Endodermal cell (in vitro differentiated cells): ENCODE results near the gene SYN1. TPM values are rescaled to one million over a fixed set of nuclear protein-coding genes. Genes with fewer than 3 reads are reported as not detected.
A peak's percentile ranks its signal among the peaks of the same experiment; 100 is the strongest.

ENCODE experiments used
- DNase-seq: peaks from one replicate; pipeline ENCODE4 v3.0.0-alpha.2; 2017
- H3K27ac ChIP-seq: 2 replicates; pipeline ENCODE4 v1.5.1; 2013; ENCODE audit warnings: mild to moderate bottlenecking, low read depth, low read length, moderate library complexity
- H3K27me3 ChIP-seq: 2 replicates; pipeline ENCODE4 v1.6.1; 2013; ENCODE audit warnings: mild to moderate bottlenecking, low read length, moderate library complexity; ENCODE audit not compliant: insufficient read depth, control insufficient read depth, poor library complexity, severe bottlenecking
- H3K36me3 ChIP-seq: 2 replicates; pipeline ENCODE4 v1.7.0; 2013; ENCODE audit warnings: mild to moderate bottlenecking, low read length, moderate library complexity; ENCODE audit not compliant: control insufficient read depth, insufficient read depth
- H3K4me1 ChIP-seq: one replicate; pipeline ENCODE4 v1.7.0; 2013; ENCODE audit warnings: low read length; ENCODE audit not compliant: control insufficient read depth, insufficient read depth
- H3K4me3 ChIP-seq: 2 replicates; pipeline ENCODE4 v1.5.1; 2013; ENCODE audit warnings: mild to moderate bottlenecking, low read length, moderate library complexity
- H3K9ac ChIP-seq: 2 replicates; pipeline ENCODE4 v1.6.1; 2013; ENCODE audit warnings: mild to moderate bottlenecking, low read length, moderate library complexity; ENCODE audit not compliant: poor library complexity, severe bottlenecking; ENCODE audit errors: extremely low read depth
- H3K9me3 ChIP-seq: 2 replicates; pipeline ENCODE4 v1.6.1; 2013; ENCODE audit warnings: mild to moderate bottlenecking, low read length, moderate library complexity; ENCODE audit not compliant: control insufficient read depth
- H3K27ac Mint-ChIP-seq: 2 replicates; pipeline ENCODE4 v1.8.0; 2020; ENCODE audit warnings: mixed read lengths
- H3K27me3 Mint-ChIP-seq: 2 replicates; pipeline ENCODE4 v1.8.0; 2021; ENCODE audit warnings: mild to moderate bottlenecking, mixed read lengths; ENCODE audit not compliant: insufficient read depth
- H3K36me3 Mint-ChIP-seq: 2 replicates; pipeline ENCODE4 v1.8.0; 2020; ENCODE audit warnings: low read depth, mixed read lengths
- H3K4me1 Mint-ChIP-seq: 2 replicates; pipeline ENCODE4 v1.8.0; 2020; ENCODE audit warnings: mixed read lengths
- H3K4me3 Mint-ChIP-seq: 2 replicates; pipeline ENCODE4 v1.8.0; 2020; ENCODE audit warnings: mild to moderate bottlenecking, moderate library complexity, mixed read lengths
- H3K9me3 Mint-ChIP-seq: 2 replicates; pipeline ENCODE4 v1.8.0; 2020; ENCODE audit warnings: mild to moderate bottlenecking, mixed read lengths
- CTCF ChIP-seq: fragments of 200-600 bp; sonication (generic); conservative IDR thresholded peaks from 2 replicates; pipeline ENCODE4 v1.5.0; 2021; ENCODE audit warnings: antibody characterized with exemption, mild to moderate bottlenecking
- WGBS, 2 experiments: methylation state at CpG; one replicate each; pipeline versions ENCODE4 v1.1.5 to v1.1.7; 2013; ENCODE audit warnings: missing lambda C conversion rate in 2 of 2, mixed read lengths in 1 of 2; ENCODE audit not compliant: insufficient coverage in 1 of 2, insufficient read length in 1 of 2; 5-methylcytosine and 5-hydroxymethylcytosine counted together
- total RNA-seq, 2 donors: library from RNA; stranded (reverse); fragmentation: NEBNext Ultra II Directional in 1 of 2; extraction: Animal tissue kit (Norgen Biotek cat#: 25700) in 1 of 2; gene quantifications; 2 replicates in 1 of 2; 3 replicates in 1 of 2; pipeline ENCODE4 v1.2.1, GENCODE V29; 2021

The SYN1 gene
- total RNA-seq, 2 donors from 2014 or later = 4.9 to 5.3 TPM

- Histone ChIP-seq H3K27me3 (no peaks in the 10 kb centered on the region), H3K27ac (no peak overlapping the region), H3K9me3 (peaks cover 21% of the 10 kb centered on the region), H3K4me1 (no peaks in the 10 kb centered on the region), H3K4me3 (no peak overlapping the region), H3K9ac (no peak overlapping the region), H3K36me3 (peaks cover 24% of the 10 kb centered on the region)
- no peak overlapping the region for H3K4me3 Mint-ChIP-seq
- H3K27ac Mint-ChIP-seq = no peak overlapping the region
- 69 to 77% methylated on average over 6 to 12 of the region's 12 CpGs for WGBS, 2 experiments
- H3K9me3 Mint-ChIP-seq = peaks cover 82% of the 10 kb centered on the region
- peaks cover 8% of the 10 kb centered on the region for H3K4me1 Mint-ChIP-seq
- DNase-seq = peak; percentile 72
- peak; percentile 69 for TF ChIP-seq CTCF
- peaks cover 36% of the 10 kb centered on the region for H3K36me3 Mint-ChIP-seq
- H3K27me3 Mint-ChIP-seq = no peaks in the 10 kb centered on the region
Measured at GRCh38 chrX:47644557-47645091, 25.0 kb upstream of the SYN1 start.

GRCh38 chrX:47643926-47644325, 24.3 kb upstream of the SYN1 start:
- no peak overlapping the region for H3K4me3 ChIP-seq
- no peaks in the 10 kb centered on the region for H3K27me3 Mint-ChIP-seq
- H3K27ac ChIP-seq = no peak overlapping the region
- H3K4me1 Mint-ChIP-seq = peaks cover 2% of the 10 kb centered on the region
- 65 to 80% methylated on average over 1 to 2 of the region's 2 CpGs for WGBS, 2 experiments
- no peak for DNase-seq
- H3K4me3 Mint-ChIP-seq = no peak overlapping the region
- no peaks in the 10 kb centered on the region for H3K4me1 ChIP-seq
- H3K9me3 ChIP-seq = peaks cover 21% of the 10 kb centered on the region
- peaks cover 37% of the 10 kb centered on the region for H3K36me3 Mint-ChIP-seq
- peaks cover 27% of the 10 kb centered on the region for H3K36me3 ChIP-seq
- H3K9ac ChIP-seq = no peak overlapping the region
- H3K9me3 Mint-ChIP-seq = peaks cover 83% of the 10 kb centered on the region
- TF ChIP-seq CTCF = peak; percentile 63
- H3K27me3 ChIP-seq = no peaks in the 10 kb centered on the region
- peak overlapping the region; percentile 36 for H3K27ac Mint-ChIP-seq

- no peak overlapping the region for H3K4me3 ChIP-seq
- H3K27me3 ChIP-seq = no peaks in the 10 kb centered on the region
- peaks cover 30% of the 10 kb centered on the region for H3K36me3 ChIP-seq
- 97% methylated on average over 14 of the region's 14 CpGs; no CpG with 5 or more reads in 1 of the 2 experiments for WGBS, 2 experiments
- H3K9ac ChIP-seq = no peak overlapping the region
- peak; percentile 36 for DNase-seq
- H3K27me3 Mint-ChIP-seq = no peaks in the 10 kb centered on the region
- H3K27ac ChIP-seq = no peak overlapping the region
- TF ChIP-seq CTCF = no peak
- H3K4me3 Mint-ChIP-seq = no peak overlapping the region
- H3K9me3 Mint-ChIP-seq = peaks cover 64% of the 10 kb centered on the region
- H3K9me3 ChIP-seq = peaks cover 21% of the 10 kb centered on the region
- H3K36me3 Mint-ChIP-seq = peaks cover 52% of the 10 kb centered on the region
- no peak overlapping the region for H3K27ac Mint-ChIP-seq
- no peaks in the 10 kb centered on the region for H3K4me1 ChIP-seq
- peaks cover 3% of the 10 kb centered on the region for H3K4me1 Mint-ChIP-seq
Measured at GRCh38 chrX:47638816-47639215, 19.2 kb upstream of the SYN1 start.
